K562 (cell line): ENCODE data around the gene RNF144A. TPM values are rescaled to one million over a fixed set of nuclear protein-coding genes. Genes with fewer than 3 reads are reported as not detected.

Experiments used
- ATAC-seq: fragments of 200-7000 bp; cut with Tn5 transposase; 3 replicates; pipeline ENCODE4 v1.9.1; 2020; ENCODE audit warnings: moderate library complexity
- BruUV-seq: library from RNA; stranded (reverse); fragments of 400-500 nt; replicated peaks from 2 replicates; lab custom pipeline; 2021; lab: Mats Ljungman, UMichigan
- CTCF ChIA-PET: fragments of 300-600 bp; formaldehyde crosslinking; extraction: SDS; loops from one replicate; lab custom pipeline; 2021; ENCODE audit warnings: low intra/inter-chr PET ratio; lab: Yijun Ruan, JAX
- POLR2A ChIA-PET: fragments of 300-600, 350-650 bp; sonication (Branson Sonifier 250); formaldehyde crosslinking; extraction: SDS; loops from one replicate; lab custom pipeline; 2021; ENCODE audit warnings: antibody characterized with exemption, inconsistent platforms; lab: Yijun Ruan, JAX
- DNase-seq, 4 experiments: peaks; one replicate each; pipeline versions ENCODE4 v3.0.0 to v3.0.0-alpha.2; 2011 to 2018; ENCODE audit warnings: low spot score in 3 of 4, mixed read lengths in 3 of 4; ENCODE audit errors: extremely low read depth in 1 of 4
- FAIRE-seq: peaks from 2 replicates; lab custom pipeline; 2011; peaks lifted over from hg19 to GRCh38; lab: Jason Lieb, UNC
- H2AFZ ChIP-seq: 2 replicates; pipeline ENCODE4 v1.6.0; 2011; ENCODE audit warnings: low read depth, low read length, control low read depth, inconsistent platforms
- H3K27ac ChIP-seq: fragments of 200-600 bp; 3 replicates; pipeline ENCODE4 v1.8.0; 2011; ENCODE audit warnings: low read depth, mild to moderate bottlenecking, control low read depth, inconsistent platforms, low read length, moderate library complexity, mixed read lengths; ENCODE audit errors: extremely low read depth
- H3K27me3 ChIP-seq, 2 experiments: fragments of 300-600 bp in 1 of 2; 2 replicates in 1 of 2; 3 replicates in 1 of 2; pipeline versions ENCODE4 v1.6.0 to v1.8.0; 2011; ENCODE audit warnings: inconsistent platforms in 2 of 2, low read length in 2 of 2, mild to moderate bottlenecking in 1 of 2, mixed read lengths in 1 of 2, moderate library complexity in 1 of 2; ENCODE audit not compliant: control insufficient read depth in 2 of 2, insufficient read depth in 2 of 2
- H3K36me3 ChIP-seq: fragments of 300-600 bp; 3 replicates; pipeline ENCODE4 v1.8.0; 2011; ENCODE audit warnings: mild to moderate bottlenecking, low read length, inconsistent platforms; ENCODE audit not compliant: control insufficient read depth, insufficient read depth
- H3K4me1 ChIP-seq, 2 experiments: fragments of 200-600 bp in 1 of 2; replicated peaks in 1 of 2; 2 replicates in 1 of 2; 3 replicates in 1 of 2; pipeline versions ENCODE4 v1.5.1 to v1.8.0; 2011; ENCODE audit warnings: inconsistent platforms in 2 of 2, low read length in 2 of 2, mild to moderate bottlenecking in 1 of 2, mixed read lengths in 1 of 2, moderate library complexity in 1 of 2; ENCODE audit not compliant: control insufficient read depth in 2 of 2, insufficient read depth in 2 of 2
- H3K4me2 ChIP-seq: 2 replicates; pipeline ENCODE4 v1.6.1; 2011; ENCODE audit warnings: low read length, control low read depth, inconsistent platforms, mixed read lengths; ENCODE audit not compliant: insufficient read depth
- H3K4me3 ChIP-seq: fragments of 200-600 bp; sonication (generic), shearing (Covaris generic); 2 replicates; pipeline ENCODE4 v1.5.1; 2016; ENCODE audit warnings: control low read depth, inconsistent platforms
- H3K79me2 ChIP-seq: fragments of 200-600 bp; 3 replicates; pipeline ENCODE4 v1.8.0; 2011; ENCODE audit warnings: low read length, inconsistent platforms; ENCODE audit not compliant: control insufficient read depth, insufficient read depth
- H3K9ac ChIP-seq, 2 experiments: 2 replicates each; pipeline versions ENCODE4 v1.6.0 to v1.6.1; 2011; ENCODE audit warnings: low read depth in 2 of 2, low read length in 2 of 2, control low read depth in 1 of 2, inconsistent platforms in 1 of 2, mild to moderate bottlenecking in 1 of 2, mixed read lengths in 1 of 2; ENCODE audit not compliant: insufficient read depth in 1 of 2
- H3K9me1 ChIP-seq: one replicate; pipeline ENCODE4 v1.6.0; 2011; ENCODE audit warnings: inconsistent platforms, mild to moderate bottlenecking, low read length, moderate library complexity; ENCODE audit not compliant: control insufficient read depth, insufficient read depth
- H3K9me3 ChIP-seq: replicated peaks from 2 replicates; pipeline ENCODE4 v1.5.1; 2011; ENCODE audit warnings: low read depth, low read length, inconsistent platforms; ENCODE audit not compliant: control insufficient read depth, insufficient read depth
- H4K20me1 ChIP-seq: replicated peaks from 2 replicates; pipeline ENCODE4 v1.6.1; 2011; ENCODE audit warnings: low read length, inconsistent platforms, mixed read lengths; ENCODE audit not compliant: control insufficient read depth, insufficient read depth
- ARID1B ChIP-seq: fragments of 450-650 bp; IDR thresholded peaks from 2 replicates; pipeline ENCODE4 v1.6.1; 2016; ENCODE audit warnings: antibody characterized with exemption, mild to moderate bottlenecking, inconsistent platforms
- CTBP1 ChIP-seq: fragments of 450-650 bp; IDR thresholded peaks from 2 replicates; pipeline ENCODE4 v1.6.1; 2016; ENCODE audit warnings: borderline replicate concordance
- ELF4 ChIP-seq: fragments of 450-650 bp; formaldehyde crosslinking; IDR thresholded peaks from 2 replicates; pipeline ENCODE4 v1.4.0; 2022; ENCODE audit warnings: missing genetic modification characterization
- FIP1L1 ChIP-seq: fragments of 200-400 bp; formaldehyde crosslinking; IDR thresholded peaks from 2 replicates; pipeline ENCODE4 v1.6.1; 2018; ENCODE audit warnings: mild to moderate bottlenecking, low read depth, low read length; ENCODE audit not compliant: poor library complexity, severe bottlenecking
- RBM25 ChIP-seq: fragments of 200-400 bp; formaldehyde crosslinking; IDR thresholded peaks from 2 replicates; pipeline ENCODE4 v1.6.1; 2018; ENCODE audit warnings: low read length, low read depth, moderate library complexity; ENCODE audit not compliant: severe bottlenecking
- TEAD1 ChIP-seq, 2 experiments: fragments of 450-650 bp in 1 of 2; sonication (generic) in 1 of 2; formaldehyde crosslinking; IDR thresholded peaks; 2 replicates each; pipeline versions ENCODE4 v1.4.0 to v1.8.0; 2020 to 2022; ENCODE audit warnings: mild to moderate bottlenecking in 2 of 2, missing genetic modification reagents in 1 of 2
- ZKSCAN8 ChIP-seq: fragments of 200-800 bp; sonication (Bioruptor generic); IDR thresholded peaks from 2 replicates; pipeline ENCODE4 v1.6.1; 2016; ENCODE audit warnings: missing genetic modification characterization, missing compliant biosample characterization
- ZNF354B ChIP-seq: fragments of 250-450 bp; sonication (Bioruptor Pico); IDR thresholded peaks from 2 replicates; pipeline ENCODE4 v1.4.0; 2020
- WGBS: fragments of 100-300 bp; shearing (Covaris generic); methylation state at CpG from one replicate; pipeline ENCODE4 v1.1.6; 2016; ENCODE audit warnings: low coverage, mixed read lengths; ENCODE audit not compliant: insufficient coverage; ENCODE audit errors: missing lambda C conversion rate; 5-methylcytosine and 5-hydroxymethylcytosine counted together
- in situ Hi-C: fragments of 300-500 bp; cut with MboI; formaldehyde crosslinking; loops from 4 replicates; pipeline ENCODE4 v1.15.0; 2018; ENCODE audit warnings: inconsistent platforms, mixed read lengths
- intact Hi-C: fragments of 100-400 bp; cut with micrococcal nuclease; formaldehyde crosslinking; loops from 2 replicates; pipeline ENCODE4 v1.14.2; 2022
- polyA plus RNA-seq, 8 experiments: library from polyadenylated mRNA; depleted of rRNA in 4 of 8; stranded (reverse) in 5 of 8; unstranded in 3 of 8; fragments of >200 nt; fragmentation: Nextera tagmentation in 2 of 8; fragmentation: Illumina TruSeq in 1 of 8; extraction: Ambion mirVana in 2 of 8; extraction: Trizol in 1 of 8; gene quantifications; 2 replicates each; pipeline versions ENCODE4 v1.2.1 to v1.2.3, GENCODE V29; 2011 to 2014; ENCODE audit warnings: inconsistent platforms in 1 of 8, missing spikeins in 1 of 8
- total RNA-seq, 7 experiments: library from RNA; depleted of rRNA in 6 of 7; stranded (reverse); fragments of >200 nt in 6 of 7; fragmentation: Illumina TruSeq in 2 of 7; extraction: Trizol in 2 of 7; gene quantifications; 2 replicates each; pipeline versions ENCODE4 v1.2.1 to v1.2.3, GENCODE V29; 2011 to 2021; ENCODE audit warnings: low replicate concordance in 1 of 7

The RNF144A gene
- total and polyA plus RNA-seq, 9 of the 15 experiments (the other 6 are each of a cell fraction or from before 2014, with no cell fraction given), result 0.96 to 11.3 (median 6.2) TPM

- in situ Hi-C loops (no loop called here), intact Hi-C loops (no loop called here)
- DNase-seq, result no peak
- no peaks in the 10 kb centered on the region for H3K9me3 ChIP-seq
- H3K9ac ChIP-seq, result no peak overlapping the region
- no peaks in the 10 kb centered on the region for H3K36me3 ChIP-seq
- ATAC-seq, result no peak
- no peak for FAIRE-seq
- no TSS peak for BruUV-seq
- no peaks in the 10 kb centered on the region for H3K79me2 ChIP-seq
- H3K9me1 ChIP-seq, result no peaks in the 10 kb centered on the region
- POLR2A ChIA-PET, result interaction anchor here (0.6 kb wide), 1 partner anchor 10 kb away, joined by 3 read pairs; no protein-coding TSS in a partner anchor
- H3K4me3 ChIP-seq, result no peak overlapping the region
- no peak overlapping the region for H3K4me2 ChIP-seq
- H2AFZ ChIP-seq, result no peak overlapping the region
- CTCF ChIA-PET, result no interaction called here
- no peak overlapping the region for H3K27ac ChIP-seq
- TF ChIP-seq ELF4 (CRISPR knock-in tag), result no peak
- no peak for TF ChIP-seq FIP1L1
- TF ChIP-seq TEAD1 (CRISPR knock-in tag; IDR thresholded peaks at IDR 0.05), result no peak
- no peak for TF ChIP-seq CTBP1
- peak; percentile 52 for TF ChIP-seq RBM25
- TF ChIP-seq ZKSCAN8 (CRISPR knock-in tag), result no peak
- no peak for TF ChIP-seq ARID1B
- no peak for TF ChIP-seq ZNF354B (CRISPR knock-in tag)
- 53% methylated on average over 3 of the region's 3 CpGs for WGBS
- H3K4me1 ChIP-seq, result peaks cover 3 to 7% of the 10 kb centered on the region in 2 experiments; a peak in 3 of 5 replicates
- H4K20me1 ChIP-seq, result no peaks in the 10 kb centered on the region
- no peaks in the 10 kb centered on the region; a peak in 1 of 5 replicates for H3K27me3 ChIP-seq
Observed at GRCh38 chr2:6990871-6991270, 73.7 kb downstream of the RNF144A start.
